SJSA1 (cell line): ENCODE data around the gene CACYBP. TPM values are rescaled to one million over a fixed set of nuclear protein-coding genes. Genes with fewer than 3 reads are reported as not detected.

Experiments used
- DNase-seq, 2 experiments: peaks; one replicate each; pipeline ENCODE4 v3.0.0-alpha.2; 2015 to 2020; ENCODE audit warnings: low spot score in 2 of 2, low read depth in 1 of 2
- H3K27ac ChIP-seq: fragments of 250-450 bp; sonication (Bioruptor Pico); 2 replicates; pipeline ENCODE4 v1.5.1; 2020; ENCODE audit warnings: mild to moderate bottlenecking, moderate library complexity
- H3K27me3 ChIP-seq: fragments of 250-450 bp; sonication (Bioruptor Pico); replicated peaks from 2 replicates; pipeline ENCODE4 v1.5.1; 2020; ENCODE audit warnings: mild to moderate bottlenecking, moderate library complexity
- H3K36me3 ChIP-seq: fragments of 250-450 bp; sonication (Bioruptor Pico); 2 replicates; pipeline ENCODE4 v1.5.1; 2020; ENCODE audit warnings: mild to moderate bottlenecking
- H3K4me1 ChIP-seq: fragments of 250-450 bp; sonication (Bioruptor Pico); replicated peaks from 2 replicates; pipeline ENCODE4 v1.6.1; 2021; ENCODE audit warnings: mild to moderate bottlenecking
- H3K4me3 ChIP-seq: fragments of 250-450 bp; sonication (Bioruptor Pico); 2 replicates; pipeline ENCODE4 v1.5.1; 2020; ENCODE audit warnings: mild to moderate bottlenecking
- H3K9me3 ChIP-seq: fragments of 250-450 bp; sonication (Bioruptor Pico); replicated peaks from 2 replicates; pipeline ENCODE4 v1.5.1; 2020; ENCODE audit warnings: mild to moderate bottlenecking
- total RNA-seq: library from RNA; depleted of rRNA; stranded (reverse); fragments of >200 nt; shearing (Covaris generic); gene quantifications from 2 replicates; pipeline ENCODE4 v1.2.3, GENCODE V29; 2014; rRNA removed

The CACYBP gene, protein sequence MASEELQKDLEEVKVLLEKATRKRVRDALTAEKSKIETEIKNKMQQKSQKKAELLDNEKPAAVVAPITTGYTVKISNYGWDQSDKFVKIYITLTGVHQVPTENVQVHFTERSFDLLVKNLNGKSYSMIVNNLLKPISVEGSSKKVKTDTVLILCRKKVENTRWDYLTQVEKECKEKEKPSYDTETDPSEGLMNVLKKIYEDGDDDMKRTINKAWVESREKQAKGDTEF
- 376 and 566 TPM in 2 replicates for total RNA-seq

DNA sequence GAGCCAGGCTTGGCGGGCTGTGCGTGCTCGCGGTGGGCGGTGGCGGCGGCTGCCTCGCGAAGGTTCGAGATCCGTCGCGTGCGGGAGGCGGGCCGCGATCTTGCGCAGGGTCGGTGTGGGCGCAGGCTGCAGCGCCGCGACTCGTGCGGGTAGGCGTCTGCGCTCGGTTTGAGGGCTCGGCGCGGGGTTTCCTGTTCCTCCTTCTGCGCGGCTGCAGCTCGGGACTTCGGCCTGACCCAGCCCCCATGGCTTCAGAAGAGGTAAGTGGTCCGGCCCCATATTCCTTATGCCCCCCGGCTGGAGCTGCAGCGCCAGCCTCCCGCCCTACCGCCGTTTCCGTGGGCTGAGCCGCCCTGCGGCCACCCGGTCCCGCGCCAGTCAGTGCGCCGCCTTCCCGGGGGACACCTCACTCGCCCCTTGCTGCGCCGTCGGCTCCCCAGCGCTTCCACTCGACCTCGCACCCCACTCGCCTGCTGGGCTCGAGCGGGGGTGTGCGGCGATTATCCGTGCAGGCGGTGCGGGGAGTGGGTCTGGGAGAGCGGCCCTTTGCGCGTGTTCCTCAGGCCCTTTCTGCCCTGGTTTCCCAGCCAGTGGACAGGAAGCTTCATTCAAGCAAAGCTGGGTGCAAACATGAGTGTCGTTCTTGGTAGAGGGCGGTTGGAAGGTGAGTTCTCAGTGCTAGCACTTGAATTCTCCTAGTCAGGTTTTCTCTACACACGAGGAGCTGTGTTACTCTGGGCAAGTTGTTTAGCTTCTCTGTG, at the start of gene CACYBP:
TSS of gene CACYBP (plus strand) at position 12 of the 761 bp plus-strand sequence. CDS start at position 246, 234 bp downstream.
- peaks cover 37% of the 10 kb centered on the region for H3K4me1 ChIP-seq
- peak within 1 kb of the TSS; percentile 99 for H3K27ac ChIP-seq
- H3K27me3 ChIP-seq, result no peaks in the 10 kb centered on the region
- H3K36me3 ChIP-seq, result peaks cover 28% of the 10 kb centered on the region
- no peak for DNase-seq
- H3K4me3 ChIP-seq, result peak within 1 kb of the TSS; percentile 83
- H3K9me3 ChIP-seq, result peaks cover 3% of the 10 kb centered on the region; the same call in 1 of the 2 replicates

DNA sequence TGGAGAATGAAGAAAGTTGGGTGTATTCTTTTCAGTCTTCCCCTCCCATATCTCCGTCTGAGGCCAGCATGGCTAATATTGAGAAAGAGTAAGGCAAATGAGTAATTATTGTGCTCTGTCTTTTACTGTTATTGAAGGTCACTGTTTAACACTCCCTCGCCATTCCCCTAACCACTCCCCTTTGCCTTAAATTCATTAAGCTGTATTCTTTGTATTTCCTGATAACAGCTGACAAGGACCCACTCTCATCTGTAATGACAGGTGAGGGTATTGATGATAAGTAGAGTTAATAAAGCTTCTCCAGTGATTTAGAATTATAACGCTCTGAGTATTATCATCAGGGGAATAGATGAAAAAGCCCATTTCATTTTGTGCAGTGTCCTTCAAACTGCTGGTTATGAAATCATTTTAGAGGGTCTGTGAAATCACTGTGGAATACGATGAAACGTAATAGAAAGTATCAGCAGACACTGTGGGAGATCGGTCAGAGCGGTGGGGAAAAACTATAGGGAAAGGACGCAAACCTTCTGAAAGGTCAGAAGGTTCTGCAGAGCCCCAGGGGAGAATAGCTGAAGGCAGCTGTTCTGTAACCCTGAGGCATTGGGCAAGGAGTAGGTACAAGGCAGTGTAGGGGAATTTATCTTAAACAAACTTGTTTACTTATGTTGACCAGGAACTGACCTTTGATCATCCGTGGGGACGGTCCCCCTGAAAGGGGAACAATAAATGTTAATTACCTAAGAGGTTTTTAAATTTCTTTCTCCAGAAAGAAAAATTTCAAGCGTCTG, 46.3 kb upstream of the CACYBP start:
- Histone ChIP-seq H3K36me3 (no peaks in the 10 kb centered on the region), H3K4me1 (no peaks in the 10 kb centered on the region), H3K27ac (no peak overlapping the region), H3K9me3 (no peaks in the 10 kb centered on the region), H3K27me3 (no peaks in the 10 kb centered on the region), H3K4me3 (no peak overlapping the region)
- DNase-seq, result no peak

DNA sequence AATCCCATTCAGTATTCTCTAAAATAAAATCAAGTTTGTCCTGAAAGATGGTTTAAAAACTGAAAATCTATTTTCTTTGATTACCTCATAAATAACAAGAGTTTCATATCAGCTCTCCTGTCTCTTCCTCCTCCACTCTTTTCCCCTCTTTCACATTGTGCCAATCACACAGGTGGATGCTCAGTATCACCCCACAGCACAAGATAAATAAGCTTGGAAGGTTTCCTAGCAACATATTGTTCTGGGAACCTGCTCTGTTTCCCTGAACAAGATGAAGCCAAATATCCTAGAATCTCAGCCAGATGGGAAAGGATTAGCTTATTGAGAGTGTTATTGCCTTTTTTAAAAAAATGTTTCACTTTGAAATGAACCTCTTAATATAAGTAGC, 45.7 kb upstream of the CACYBP start:
- H3K36me3 ChIP-seq, result no peaks in the 10 kb centered on the region
- H3K27ac ChIP-seq, result no peak overlapping the region
- no peaks in the 10 kb centered on the region for H3K4me1 ChIP-seq
- no peaks in the 10 kb centered on the region for H3K27me3 ChIP-seq
- DNase-seq, result no peak
- H3K4me3 ChIP-seq, result no peak overlapping the region
- no peaks in the 10 kb centered on the region for H3K9me3 ChIP-seq

DNA sequence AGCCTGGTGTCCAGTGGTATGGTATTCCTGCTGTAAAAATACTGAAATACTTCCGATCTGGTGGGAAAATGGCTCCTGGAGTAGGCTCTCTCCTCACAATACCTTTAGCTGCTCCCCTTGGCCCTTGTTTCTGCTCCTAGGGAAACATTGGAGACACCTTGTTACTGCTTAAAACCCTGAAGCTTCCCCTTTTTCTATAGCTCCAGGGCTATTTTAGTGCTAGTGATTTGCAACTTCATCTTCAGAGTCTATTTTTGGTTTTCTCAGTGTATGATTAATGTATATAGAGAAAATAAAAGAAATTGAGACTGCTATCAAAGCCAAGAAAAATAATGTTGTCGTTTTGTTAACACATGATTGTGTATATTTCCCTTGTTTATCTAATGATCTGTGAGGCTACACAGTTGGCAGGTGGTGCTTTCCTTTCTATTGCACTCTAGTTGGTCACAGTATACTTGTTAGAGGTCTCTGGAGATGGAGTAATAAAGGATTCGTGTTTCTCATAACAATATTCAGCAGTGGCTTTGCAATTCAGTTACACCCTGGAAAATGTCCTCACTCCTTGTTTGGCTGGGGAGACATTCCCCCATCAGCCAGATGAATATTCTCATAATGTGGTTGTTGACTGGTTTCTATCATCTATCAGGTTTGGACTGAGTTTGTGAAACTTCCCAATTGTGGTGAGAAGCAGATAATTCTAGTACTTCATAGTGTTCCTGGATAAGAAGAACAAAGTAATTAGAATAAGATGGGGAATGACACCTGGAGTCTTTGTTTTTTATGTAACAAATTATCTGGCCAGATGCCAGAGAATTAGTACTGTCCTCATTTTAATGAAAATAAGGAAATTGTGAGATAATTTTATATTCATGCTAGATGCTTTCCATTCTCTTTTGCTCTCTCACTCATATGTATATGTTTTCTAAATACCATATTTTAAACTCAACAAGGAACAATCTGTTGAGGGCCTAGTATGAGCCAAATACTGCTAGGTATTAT, 44.8 kb upstream of the CACYBP start:
- no peaks in the 10 kb centered on the region for H3K9me3 ChIP-seq
- no peaks in the 10 kb centered on the region for H3K4me1 ChIP-seq
- H3K27ac ChIP-seq, result no peak overlapping the region
- H3K36me3 ChIP-seq, result no peaks in the 10 kb centered on the region
- no peak for DNase-seq
- no peaks in the 10 kb centered on the region for H3K27me3 ChIP-seq
- no peak overlapping the region for H3K4me3 ChIP-seq

DNA sequence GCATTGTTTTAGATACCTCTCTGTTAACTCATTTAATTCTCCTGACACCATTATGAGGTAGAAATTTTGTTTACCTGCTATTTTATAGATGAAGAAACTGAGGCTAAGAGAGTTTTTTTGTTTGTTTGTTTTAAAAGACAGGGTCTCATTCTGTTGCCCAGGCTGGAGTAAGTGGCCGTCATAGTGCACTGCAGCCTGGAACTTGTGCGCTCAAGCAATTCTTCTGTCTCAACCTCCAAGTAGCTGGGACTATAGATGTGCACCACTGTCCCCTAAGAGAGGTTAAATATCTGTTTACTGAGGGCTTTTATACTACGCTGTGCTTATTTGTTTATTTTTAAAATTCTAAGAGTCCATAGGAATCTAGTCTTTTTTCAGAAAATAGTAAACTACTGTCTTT, 43.7 kb upstream of the CACYBP start:
- Histone ChIP-seq H3K27ac (no peak overlapping the region), H3K4me3 (no peak overlapping the region), H3K9me3 (no peaks in the 10 kb centered on the region), H3K36me3 (no peaks in the 10 kb centered on the region), H3K27me3 (no peaks in the 10 kb centered on the region), H3K4me1 (no peaks in the 10 kb centered on the region)
- DNase-seq, result no peak

DNA sequence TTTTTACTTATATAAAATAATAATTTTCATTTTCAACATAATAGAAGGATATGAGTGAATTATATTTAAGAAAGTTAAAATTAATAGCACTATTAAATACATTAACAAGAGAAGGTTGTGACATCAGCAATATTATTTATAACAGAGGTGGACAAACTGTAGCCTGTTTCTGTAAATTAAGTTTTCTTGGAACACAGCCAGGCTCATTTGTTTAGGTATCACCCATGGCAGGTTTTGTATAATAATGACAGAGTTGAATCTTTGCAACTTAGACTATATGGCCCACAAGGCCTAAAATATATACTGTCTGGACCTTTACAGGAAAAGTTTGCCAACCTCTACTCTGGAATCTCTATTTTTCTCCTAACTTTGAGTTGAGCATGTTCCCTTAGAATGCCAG, 42.8 kb upstream of the CACYBP start:
- DNase-seq, result no peak
- H3K4me1 ChIP-seq, result no peaks in the 10 kb centered on the region
- no peaks in the 10 kb centered on the region for H3K36me3 ChIP-seq
- no peaks in the 10 kb centered on the region for H3K9me3 ChIP-seq
- no peak overlapping the region for H3K4me3 ChIP-seq
- no peak overlapping the region for H3K27ac ChIP-seq
- no peaks in the 10 kb centered on the region for H3K27me3 ChIP-seq

DNA sequence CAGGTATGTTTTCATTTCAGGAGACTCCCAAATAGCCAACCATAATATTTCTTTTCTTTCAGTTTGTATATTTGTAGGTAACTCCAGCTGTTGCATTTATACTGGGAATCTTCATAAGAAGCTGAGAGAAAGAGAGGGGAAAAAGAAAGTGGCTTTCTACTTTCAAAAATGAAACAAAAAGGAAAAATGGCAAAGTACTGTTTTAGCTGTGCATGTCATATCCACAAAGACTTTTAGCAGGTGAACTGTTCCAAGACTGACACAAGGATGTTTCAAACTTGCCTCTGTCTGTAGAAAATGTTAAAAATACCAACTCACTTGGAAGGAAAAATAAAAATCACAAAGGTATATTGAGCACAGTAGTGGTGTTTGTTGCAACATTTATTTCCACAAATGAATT, 41.9 kb upstream of the CACYBP start:
- Histone ChIP-seq H3K36me3 (no peaks in the 10 kb centered on the region), H3K27ac (no peak overlapping the region), H3K27me3 (no peaks in the 10 kb centered on the region), H3K9me3 (no peaks in the 10 kb centered on the region), H3K4me1 (no peaks in the 10 kb centered on the region), H3K4me3 (no peak overlapping the region)
- DNase-seq, result no peak

DNA sequence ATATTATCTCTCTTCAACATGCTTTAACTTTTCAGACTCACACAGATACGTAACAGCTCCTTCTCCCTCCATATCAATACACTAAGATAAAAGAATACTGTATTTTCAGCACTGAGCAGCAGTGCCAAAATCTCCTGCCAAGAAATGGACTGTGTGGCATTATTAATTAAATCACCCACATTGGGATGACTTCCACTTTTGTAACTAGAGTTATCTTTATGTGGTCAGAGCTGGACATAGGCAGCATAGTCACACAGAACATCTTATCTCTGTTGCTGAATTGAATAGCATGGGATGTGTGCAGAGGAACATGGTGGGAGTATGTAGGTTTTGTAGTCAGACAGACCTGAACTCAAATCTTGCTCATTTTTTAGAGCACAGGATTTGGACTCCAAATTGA, 41.4 kb upstream of the CACYBP start:
- DNase-seq, result no peak
- H3K9me3 ChIP-seq, result no peaks in the 10 kb centered on the region
- no peaks in the 10 kb centered on the region for H3K36me3 ChIP-seq
- no peak overlapping the region for H3K27ac ChIP-seq
- H3K4me3 ChIP-seq, result no peak overlapping the region
- no peaks in the 10 kb centered on the region for H3K27me3 ChIP-seq
- no peaks in the 10 kb centered on the region for H3K4me1 ChIP-seq

DNA sequence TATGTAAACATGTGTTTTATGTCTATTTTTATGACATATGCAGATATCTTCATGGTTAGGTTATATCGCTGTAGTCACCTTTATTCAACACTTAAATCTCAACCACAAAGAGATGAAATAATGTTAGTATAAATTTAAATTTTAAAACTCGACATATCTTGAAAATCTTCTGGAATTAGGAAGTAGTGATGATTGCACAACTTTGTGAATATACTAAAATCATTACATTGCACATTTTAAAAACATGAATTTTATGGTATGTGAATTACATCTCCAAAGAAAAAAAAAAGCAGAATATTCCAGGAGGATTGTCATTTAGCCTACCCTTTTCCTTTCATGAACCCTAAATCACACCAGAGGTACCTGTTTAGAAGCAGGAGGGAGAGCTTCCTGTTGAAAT, 39.4 kb upstream of the CACYBP start:
- Histone ChIP-seq H3K36me3 (no peaks in the 10 kb centered on the region), H3K27ac (no peak overlapping the region), H3K4me3 (no peak overlapping the region), H3K4me1 (peaks cover 18% of the 10 kb centered on the region), H3K9me3 (no peaks in the 10 kb centered on the region), H3K27me3 (no peaks in the 10 kb centered on the region)
- no peak for DNase-seq

DNA sequence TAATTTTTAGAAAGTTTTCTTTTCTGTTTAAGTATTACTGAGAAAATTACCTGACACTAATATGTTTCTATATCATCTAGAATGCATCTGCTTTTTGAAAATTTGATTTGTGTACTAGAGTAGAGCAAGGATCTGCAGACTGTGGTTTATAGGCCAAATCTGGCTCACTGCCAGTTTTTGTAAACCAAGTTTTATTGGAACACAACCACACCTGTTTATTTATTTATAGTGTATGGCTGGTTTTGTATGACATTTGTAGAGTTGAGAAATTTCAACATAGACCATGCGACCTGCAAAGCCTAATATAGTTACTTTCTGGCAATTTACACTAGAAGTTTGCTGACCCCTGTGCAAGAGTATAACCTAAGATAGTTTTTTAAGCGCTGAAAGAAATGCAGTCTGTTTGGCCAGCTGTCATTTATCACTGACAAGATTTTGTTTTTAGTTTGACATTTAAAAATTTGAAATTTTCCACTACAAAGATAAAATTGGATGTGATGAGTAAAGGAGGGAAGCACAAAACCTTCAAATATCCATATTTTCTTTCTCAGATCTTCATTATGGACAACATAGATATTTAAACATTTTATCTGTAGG, 36.1 kb upstream of the CACYBP start:
- H3K9me3 ChIP-seq, result no peaks in the 10 kb centered on the region
- peaks cover 38% of the 10 kb centered on the region for H3K4me1 ChIP-seq
- DNase-seq, result no peak
- no peak overlapping the region for H3K4me3 ChIP-seq
- no peaks in the 10 kb centered on the region for H3K36me3 ChIP-seq
- H3K27ac ChIP-seq, result no peak overlapping the region
- no peaks in the 10 kb centered on the region for H3K27me3 ChIP-seq

DNA sequence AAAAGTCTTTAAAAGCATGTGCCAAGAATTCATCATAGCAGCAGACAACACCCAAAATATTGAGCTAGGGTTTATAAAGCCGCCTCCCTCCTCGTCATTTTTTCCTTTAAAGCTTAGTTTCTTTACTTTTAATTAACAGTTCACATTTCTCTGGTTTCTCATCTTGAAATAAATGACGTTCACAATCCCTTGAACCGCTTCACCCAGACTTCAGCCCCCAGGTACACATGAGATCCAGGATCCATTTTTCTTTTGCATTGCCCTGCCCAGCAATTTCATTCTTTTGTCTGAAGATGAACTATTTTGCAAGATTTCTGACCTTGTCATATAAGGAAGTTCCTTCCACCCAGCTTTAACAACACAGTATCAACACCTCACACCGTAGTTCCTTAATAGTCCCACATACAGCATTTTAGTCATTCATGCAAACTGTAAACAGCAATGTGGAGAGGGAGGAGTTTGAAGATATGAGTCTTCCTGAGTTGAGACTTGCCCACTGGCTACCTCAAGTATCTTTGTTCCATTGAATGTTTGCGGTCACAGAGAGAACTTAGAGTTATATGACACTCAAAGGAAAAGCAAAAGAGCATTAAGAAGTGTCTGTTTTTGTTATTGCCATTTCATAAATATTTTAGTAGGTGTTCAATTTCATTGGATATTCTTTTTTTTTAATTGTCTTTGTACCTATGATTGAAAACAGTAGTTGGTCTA, 35.3 kb upstream of the CACYBP start:
- DNase-seq, result peak in 1 of 2 experiments; percentile 73
- Histone ChIP-seq H3K4me1 (peaks cover 45% of the 10 kb centered on the region), H3K27me3 (no peaks in the 10 kb centered on the region), H3K36me3 (no peaks in the 10 kb centered on the region), H3K9me3 (no peaks in the 10 kb centered on the region), H3K27ac (peak overlapping the region; percentile 25; the same call in 1 of the 2 replicates), H3K4me3 (no peak overlapping the region)

DNA sequence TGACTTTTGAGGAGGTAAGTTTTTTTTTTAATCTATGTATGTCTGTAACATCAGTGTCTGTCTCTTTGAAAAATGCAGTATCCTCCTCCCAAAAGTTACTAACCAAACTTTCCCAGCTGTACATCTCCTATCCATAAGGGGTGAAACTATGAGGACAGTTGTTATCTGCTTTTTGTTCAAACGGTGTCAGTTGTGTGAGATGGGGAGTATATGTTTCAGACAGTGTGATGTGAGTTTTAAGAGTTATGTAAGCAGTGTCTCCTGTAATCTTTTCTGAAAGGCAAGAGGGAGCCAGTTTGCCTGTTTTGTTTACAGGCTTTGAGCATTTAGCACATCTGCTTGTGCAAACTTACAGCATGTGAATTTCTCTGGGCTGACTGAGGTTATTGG, 34.8 kb upstream of the CACYBP start:
- Histone ChIP-seq H3K4me1 (peaks cover 50% of the 10 kb centered on the region), H3K9me3 (no peaks in the 10 kb centered on the region), H3K36me3 (no peaks in the 10 kb centered on the region), H3K27me3 (no peaks in the 10 kb centered on the region), H3K4me3 (no peak overlapping the region), H3K27ac (peak overlapping the region; percentile 25)
- peak in 1 of 2 experiments; percentile 50 for DNase-seq
